Peyer's patch (tissue), 4 donors: ENCODE data around the gene LRRC8E. TPM values are rescaled to one million over a fixed set of nuclear protein-coding genes. Genes with fewer than 3 reads are reported as not detected.
A peak's percentile ranks its signal among the peaks of the same experiment; 100 is the strongest.
"Not testable (repeated sequence)": the region's sequence is repeated elsewhere in the genome, so short reads cannot be mapped to it uniquely, and the experiment has no call there.

Source experiments
- DNase-seq, 3 donors: peaks; one replicate each; pipeline ENCODE4 v3.0.0-alpha.2; 2017 to 2019
- H3K27ac ChIP-seq, 4 donors: fragments of 200-600 bp; sonication (generic); one replicate each; pipeline ENCODE4 v1.5.1; 2016 to 2019
- H3K27me3 ChIP-seq, 2 donors: fragments of 200-600 bp; sonication (generic); one replicate each; pipeline ENCODE4 v1.5.1; 2019
- H3K36me3 ChIP-seq, 3 donors: fragments of 200-600 bp; sonication (generic); one replicate each; pipeline ENCODE4 v1.5.1; 2016 to 2019
- H3K4me1 ChIP-seq, 4 donors: fragments of 200-600 bp; sonication (generic); one replicate each; pipeline ENCODE4 v1.5.1; 2016 to 2019
- H3K4me3 ChIP-seq, 4 donors: fragments of 200-600 bp; sonication (generic); 1 replicate in 3 of 4; 2 replicates in 1 of 4; pipeline ENCODE4 v1.5.1; 2016 to 2019; ENCODE audit warnings: mild to moderate bottlenecking in 1 of 4
- H3K9me3 ChIP-seq, 4 donors: fragments of 200-600 bp; sonication (generic); one replicate each; pipeline ENCODE4 v1.5.1; 2016 to 2019; ENCODE audit warnings: mild to moderate bottlenecking in 1 of 4
- POLR2A ChIP-seq, 2 donors: fragments of 450-650 bp; IDR thresholded peaks; one replicate each; pipeline ENCODE4 v1.5.1; 2017; ENCODE audit warnings: antibody characterized with exemption in 2 of 2, mild to moderate bottlenecking in 2 of 2, moderate library complexity in 2 of 2
- total RNA-seq, 4 donors: library from RNA; depleted of rRNA; stranded (reverse); fragments of >200 nt; gene quantifications; one replicate each; pipeline ENCODE4 v1.1.0, GENCODE V29; 2016
- TF ChIP-seq, protein P1 (sequence below), 6 experiments: fragments of 450-650 bp in 4 of 6; fragments of 200-600 bp in 2 of 6; sonication (generic) in 1 of 6; IDR thresholded peaks; one replicate each; pipeline ENCODE4 v1.5.1; 2017 to 2019; ENCODE audit warnings: antibody characterized with exemption in 6 of 6, mild to moderate bottlenecking in 3 of 6, moderate library complexity in 1 of 6

The LRRC8E gene
- total RNA-seq, 4 donors from 2014 or later, result 0.57 to 0.88 (median 0.80) TPM; not detected in 1

DNA sequence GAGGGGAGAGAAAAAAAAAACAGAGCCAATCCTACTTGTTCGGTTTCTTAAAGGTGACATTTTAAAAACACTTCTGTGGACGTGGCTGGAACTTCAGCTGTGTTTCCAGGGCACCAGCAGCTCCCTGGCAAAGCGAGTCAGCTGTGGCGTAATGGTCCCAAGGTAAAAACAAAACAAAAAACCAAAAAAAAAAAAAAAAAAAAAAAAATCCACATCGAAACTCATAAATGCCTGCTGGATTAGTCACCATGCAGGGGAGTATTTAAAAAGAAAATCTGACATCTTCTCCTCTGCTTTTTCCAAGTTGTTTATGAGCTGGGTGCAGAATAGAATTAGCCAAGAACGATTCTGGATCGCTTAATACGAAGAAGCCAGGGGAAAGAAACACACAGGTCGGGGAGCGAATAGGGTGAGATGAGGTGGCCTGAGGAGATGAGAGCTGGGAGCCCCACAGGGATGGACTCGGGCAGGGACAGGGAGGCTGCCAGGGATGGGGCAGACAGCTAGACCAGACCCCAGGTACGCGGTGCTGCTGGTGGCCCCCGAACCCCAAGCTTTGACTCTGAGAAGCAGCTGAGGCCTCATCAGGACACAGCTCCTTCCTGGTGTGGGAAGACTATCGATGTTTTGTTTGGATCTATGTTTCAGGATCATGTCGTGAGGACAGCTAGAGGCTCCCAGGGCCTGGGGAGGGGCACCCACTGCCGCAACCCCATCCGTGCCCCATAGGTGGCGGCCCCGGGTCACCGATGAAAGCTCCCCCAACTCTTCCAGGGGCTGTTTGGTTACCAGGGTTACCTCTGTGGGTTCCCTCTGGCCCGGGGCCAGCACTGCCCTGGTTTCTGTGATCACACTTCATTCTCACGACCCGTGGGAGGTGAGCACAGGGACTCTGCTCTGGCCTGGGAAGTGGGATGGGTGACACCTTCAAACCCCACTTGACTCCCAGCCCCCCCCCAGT lies 40.7 kb downstream of the LRRC8E start:
- Histone ChIP-seq H3K27ac (peak overlapping the region in 3 of 4 donors; percentile 10 to 70 (median 61)), H3K4me3 (no peak overlapping the region), H3K4me1 (peaks cover 0 to 22% (median 12%) of the 10 kb centered on the region in 4 donors), H3K36me3 (peaks cover 0 to 44% (median 4%) of the 10 kb centered on the region in 3 donors), H3K9me3 (no peaks in the 10 kb centered on the region), H3K27me3 (no peaks in the 10 kb centered on the region)
- DNase-seq, result peak in 2 of 3 donors; percentile 39 to 68
- no peak for TF ChIP-seq POLR2A (IDR thresholded peaks at IDR 0.05)
- TF ChIP-seq, protein P1, sequence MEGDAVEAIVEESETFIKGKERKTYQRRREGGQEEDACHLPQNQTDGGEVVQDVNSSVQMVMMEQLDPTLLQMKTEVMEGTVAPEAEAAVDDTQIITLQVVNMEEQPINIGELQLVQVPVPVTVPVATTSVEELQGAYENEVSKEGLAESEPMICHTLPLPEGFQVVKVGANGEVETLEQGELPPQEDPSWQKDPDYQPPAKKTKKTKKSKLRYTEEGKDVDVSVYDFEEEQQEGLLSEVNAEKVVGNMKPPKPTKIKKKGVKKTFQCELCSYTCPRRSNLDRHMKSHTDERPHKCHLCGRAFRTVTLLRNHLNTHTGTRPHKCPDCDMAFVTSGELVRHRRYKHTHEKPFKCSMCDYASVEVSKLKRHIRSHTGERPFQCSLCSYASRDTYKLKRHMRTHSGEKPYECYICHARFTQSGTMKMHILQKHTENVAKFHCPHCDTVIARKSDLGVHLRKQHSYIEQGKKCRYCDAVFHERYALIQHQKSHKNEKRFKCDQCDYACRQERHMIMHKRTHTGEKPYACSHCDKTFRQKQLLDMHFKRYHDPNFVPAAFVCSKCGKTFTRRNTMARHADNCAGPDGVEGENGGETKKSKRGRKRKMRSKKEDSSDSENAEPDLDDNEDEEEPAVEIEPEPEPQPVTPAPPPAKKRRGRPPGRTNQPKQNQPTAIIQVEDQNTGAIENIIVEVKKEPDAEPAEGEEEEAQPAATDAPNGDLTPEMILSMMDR (IDR thresholded peaks at IDR 0.05), result peak in 3 of 6 experiments; percentile 19 to 23 (median 23)

DNA sequence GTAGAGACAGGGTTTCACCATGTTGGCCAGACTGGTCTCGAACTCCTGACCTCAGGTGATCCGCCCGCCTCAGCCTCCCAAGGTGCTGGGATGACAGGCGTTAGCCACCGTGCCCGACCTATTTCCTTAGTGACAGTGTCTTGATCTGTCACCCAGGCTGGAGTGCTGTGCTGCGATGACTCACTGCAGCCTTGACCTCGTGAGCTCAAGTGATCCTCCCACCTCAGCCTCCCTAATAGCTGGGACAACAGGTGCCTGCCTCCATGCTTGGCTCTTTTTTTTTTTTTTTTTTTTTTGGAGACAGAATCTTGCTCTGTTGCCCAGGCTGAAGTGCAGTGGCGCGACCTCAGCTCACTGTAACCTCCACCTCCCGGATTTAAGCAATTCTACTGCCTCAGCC lies 41.7 kb downstream of the LRRC8E start:
- not testable (repeated sequence) for H3K27me3 ChIP-seq, H3K9me3 ChIP-seq, H3K4me3 ChIP-seq
- DNase-seq, result peak in 1 of 3 donors; percentile 46
- peaks cover 0 to 17% (median 9%) of the 10 kb centered on the region in 4 donors for H3K4me1 ChIP-seq
- peak overlapping the region in 1 of 4 donors; percentile 61 for H3K27ac ChIP-seq
- peaks cover 0 to 54% (median 4%) of the 10 kb centered on the region in 3 donors for H3K36me3 ChIP-seq

DNA sequence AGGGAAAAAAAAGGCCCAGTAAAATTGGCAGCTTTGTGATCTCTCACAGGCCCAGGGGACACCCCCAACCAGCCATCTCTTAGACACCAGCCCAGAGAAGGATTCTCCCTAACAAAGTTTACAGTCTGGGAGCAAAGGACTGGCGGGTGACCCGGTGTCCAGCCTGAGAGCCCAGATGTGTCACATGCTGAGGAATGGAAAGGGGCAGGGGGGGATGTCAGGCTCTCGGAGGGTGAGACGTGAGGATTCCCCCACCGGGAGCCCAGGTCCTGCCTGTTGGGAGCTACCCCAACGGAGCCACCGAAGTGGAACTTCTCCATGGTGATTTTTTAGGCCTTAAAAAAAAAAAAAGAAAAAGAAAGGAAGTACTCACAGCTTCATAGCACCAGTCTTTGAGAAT lies 42.5 kb downstream of the LRRC8E start:
- H3K36me3 ChIP-seq, result peaks cover 0 to 61% (median 4%) of the 10 kb centered on the region in 3 donors
- H3K27ac ChIP-seq, result peak overlapping the region in 1 of 4 donors; percentile 42
- H3K9me3 ChIP-seq, result no peaks in the 10 kb centered on the region
- peaks cover 0 to 9% (median 6%) of the 10 kb centered on the region in 4 donors for H3K4me1 ChIP-seq
- no peak for DNase-seq
- H3K27me3 ChIP-seq, result no peaks in the 10 kb centered on the region
- no peak overlapping the region for H3K4me3 ChIP-seq
- no peak for TF ChIP-seq POLR2A (IDR thresholded peaks at IDR 0.05)
- TF ChIP-seq, protein P1 (IDR thresholded peaks at IDR 0.05), result no peak

DNA sequence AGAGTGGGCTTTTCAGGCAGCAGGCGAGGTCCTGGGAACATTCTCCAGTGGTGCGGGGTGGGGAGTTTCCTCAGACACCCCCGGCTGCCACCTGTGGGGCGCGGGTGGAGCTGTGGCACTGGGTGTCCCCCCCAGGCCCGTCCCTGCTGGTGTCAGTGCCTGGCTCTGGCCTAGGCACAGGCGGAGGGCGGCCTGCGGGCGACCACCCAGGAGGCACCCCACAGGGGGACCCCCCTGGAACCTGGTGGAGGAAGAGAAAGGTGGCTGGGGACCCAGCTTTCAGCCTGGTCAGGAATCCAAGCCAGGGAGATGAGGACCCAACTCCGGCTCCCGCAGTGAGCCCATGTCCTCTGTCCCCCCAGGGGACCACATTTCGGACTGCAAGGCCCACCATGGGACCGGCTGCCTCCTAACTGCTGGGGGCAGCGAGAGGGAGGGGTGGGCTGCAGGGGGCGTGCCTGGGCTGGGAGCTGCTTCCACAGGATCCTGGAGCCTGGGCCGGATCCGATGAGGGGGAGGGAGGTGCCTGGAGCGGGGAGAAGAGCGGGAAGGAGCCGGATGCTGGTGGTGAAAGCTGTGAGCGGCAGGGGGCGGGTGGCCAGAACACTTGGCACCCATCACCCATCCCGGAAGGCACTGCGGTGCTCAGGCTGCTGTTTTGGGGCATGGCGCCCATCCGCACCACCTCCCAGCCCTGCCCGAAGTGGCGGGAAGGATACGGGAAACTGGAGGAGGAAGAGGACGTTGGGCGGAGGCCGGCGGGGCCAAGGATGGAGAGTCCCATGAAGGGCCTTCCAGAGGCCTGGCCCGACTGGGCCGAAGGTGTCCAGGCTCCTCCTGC lies 43.1 kb downstream of the LRRC8E start:
- Histone ChIP-seq H3K27ac (peak overlapping the region in 1 of 4 donors; percentile 42), H3K36me3 (peaks cover 0 to 68% (median 4%) of the 10 kb centered on the region in 3 donors)

DNA sequence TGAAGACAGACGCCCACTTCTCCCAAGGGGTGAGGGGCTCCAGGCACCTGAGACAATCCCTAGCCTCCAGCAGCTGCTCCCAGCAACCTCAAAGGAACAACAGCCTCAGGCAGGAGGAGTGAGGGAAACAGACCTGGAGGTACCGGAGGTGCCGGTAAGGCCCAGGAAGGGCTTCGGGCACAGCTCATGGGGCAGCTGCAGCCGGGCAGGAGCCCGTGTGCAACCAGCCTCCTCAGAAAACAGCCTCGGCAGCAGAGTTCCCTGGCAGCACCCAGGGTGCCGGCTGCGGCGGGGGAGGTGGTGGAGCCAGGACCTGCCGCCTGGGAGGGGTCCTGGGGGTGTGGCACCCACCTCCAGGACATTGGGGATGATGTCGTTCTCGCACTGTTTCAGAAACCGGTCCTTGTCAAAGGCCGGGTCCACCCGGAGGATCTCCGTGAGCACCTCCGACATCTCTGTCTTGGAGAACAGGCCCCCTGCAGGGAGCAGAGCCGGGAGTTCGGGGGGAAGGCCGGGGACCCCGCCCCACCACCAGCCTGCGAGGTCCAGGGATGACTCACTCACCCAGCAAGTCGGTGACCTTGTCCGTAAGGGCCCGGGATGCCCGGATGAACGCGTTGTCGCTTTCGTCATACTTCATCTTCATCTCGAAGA lies 44.1 kb downstream of the LRRC8E start:
- H3K4me1 ChIP-seq, result no peaks in the 10 kb centered on the region
- H3K27ac ChIP-seq, result no peak overlapping the region
- no peak for DNase-seq
- H3K27me3 ChIP-seq, result no peaks in the 10 kb centered on the region
- H3K36me3 ChIP-seq, result peaks cover 0 to 72% (median 4%) of the 10 kb centered on the region in 3 donors
- no peaks in the 10 kb centered on the region for H3K9me3 ChIP-seq
- no peak overlapping the region for H3K4me3 ChIP-seq
- TF ChIP-seq, protein P1 (IDR thresholded peaks at IDR 0.05), result no peak
- no peak for TF ChIP-seq POLR2A (IDR thresholded peaks at IDR 0.05)

More for the DNA sequence above, 43.1 kb downstream of the LRRC8E start:
- no peak overlapping the region for H3K4me3 ChIP-seq
- DNase-seq, result no peak
- TF ChIP-seq, protein P1 (IDR thresholded peaks at IDR 0.05), result no peak
- no peak for TF ChIP-seq POLR2A (IDR thresholded peaks at IDR 0.05)
- no peaks in the 10 kb centered on the region for H3K27me3 ChIP-seq
- no peaks in the 10 kb centered on the region for H3K9me3 ChIP-seq
- peaks cover 0 to 5% (median under 1%) of the 10 kb centered on the region in 4 donors for H3K4me1 ChIP-seq
